Adrenal gland (tissue), 12 donors: ENCODE data around the gene FABP1. TPM values are rescaled to one million over a fixed set of nuclear protein-coding genes. Genes with fewer than 3 reads are reported as not detected.

Experiments
- DNase-seq, 7 donors: peaks; one replicate each; pipeline ENCODE4 v3.0.0-alpha.2; 2019 to 2020
- H3K27ac ChIP-seq, 5 donors: fragments of 200-600 bp; sonication (generic) in 4 of 5; 1 replicate in 3 of 5; 2 replicates in 2 of 5; pipeline versions ENCODE4 v1.5.1 to v1.8.0; 2016 to 2020; ENCODE audit warnings: mild to moderate bottlenecking in 1 of 5
- H3K27me3 ChIP-seq: fragments of 200-600 bp; 2 replicates; pipeline ENCODE4 v1.8.0; 2021
- H3K36me3 ChIP-seq, 2 donors: fragments of 200-600 bp; replicated peaks in 1 of 2; 1 replicate in 1 of 2; 2 replicates in 1 of 2; pipeline versions ENCODE4 v1.5.1 to v1.8.0; 2018 to 2022
- H3K4me1 ChIP-seq, 2 donors: fragments of 200-600 bp; replicated peaks in 1 of 2; 1 replicate in 1 of 2; 2 replicates in 1 of 2; pipeline versions ENCODE4 v1.5.1 to v1.8.0; 2018 to 2021
- H3K4me3 ChIP-seq, 4 donors: fragments of 200-600 bp; sonication (generic) in 3 of 4; one replicate each; pipeline ENCODE4 v1.5.1; 2016 to 2018
- H3K9me3 ChIP-seq, 3 donors: fragments of 200-600 bp; sonication (generic) in 1 of 3; replicated peaks in 1 of 3; 1 replicate in 2 of 3; 2 replicates in 1 of 3; pipeline versions ENCODE4 v1.5.1 to v1.8.0; 2016 to 2021
- POLR2A ChIP-seq, 2 donors: fragments of 450-650 bp; IDR thresholded peaks; one replicate each; pipeline ENCODE4 v1.6.1; 2017; ENCODE audit warnings: antibody characterized with exemption in 2 of 2, mild to moderate bottlenecking in 2 of 2, moderate library complexity in 1 of 2
- WGBS, 4 donors: extraction: QIAGEN DNeasy Blood & Tissue Kit in 2 of 4; methylation state at CpG; one replicate each; pipeline versions ENCODE4 v1.1.5 to v1.1.7; 2013 to 2017; 5-methylcytosine and 5-hydroxymethylcytosine counted together
- intact Hi-C, 2 donors: fragments of 100-400 bp; cut with DNase I; formaldehyde crosslinking; loops; one replicate each; pipeline versions ENCODE4 v1.14.1 to v1.15.0; 2022 to 2023
- polyA plus RNA-seq, 3 donors: library from polyadenylated mRNA; stranded (reverse); fragments of 200-250 nt in 2 of 3; fragments of 350-450 nt in 1 of 3; fragmentation: Illumina TruSeq in 1 of 3; extraction: RNeasy Lipid Tissue Mini Kit (QIAGEN cat#74804) in 1 of 3; gene quantifications; one replicate each; pipeline ENCODE4 v1.2.3, GENCODE V29; 2013 to 2014
- total RNA-seq, 9 donors: library from RNA; depleted of rRNA in 4 of 9; stranded (reverse); fragments of >200 nt in 4 of 9; fragments of 120-200 nt in 1 of 9; fragmentation: NEBNext Ultra II Directional in 1 of 9; extraction: Animal tissue kit (Norgen Biotek cat#: 25700) in 1 of 9; gene quantifications; one replicate each; pipeline versions ENCODE4 v1.1.0 to v1.2.4, GENCODE V29; 2013 to 2023
- TF ChIP-seq, protein P1 (sequence below), 6 experiments: fragments of 450-650 bp in 4 of 6; fragments of 200-600 bp in 2 of 6; sonication (generic) in 1 of 6; IDR thresholded peaks; 1 replicate in 5 of 6; 2 replicates in 1 of 6; pipeline versions ENCODE4 v1.5.1 to v1.8.0; 2016 to 2021; ENCODE audit warnings: antibody characterized with exemption in 6 of 6, mild to moderate bottlenecking in 2 of 6, moderate library complexity in 1 of 6
- donor health status: healthy with polysubstance abuse.
- donor health status: Bipolar disorder and iron deficiency.
- donor health status: DM: yes; HTN: yes; CAD: no.
- donor health status: DM: no; HTN: no; CAD: no.
- donor health status: DM: no; HTN: no; CAD: no.
- donor health status: DM: yes; HTN: yes; CAD: no.

Gene FABP1
- total and polyA plus RNA-seq, 12 donors, result 0.43 to 4.9 (median 1.0) TPM; not detected in 7

- Histone ChIP-seq H3K36me3 (no peaks in the 10 kb centered on the region), H3K27me3 (no peaks in the 10 kb centered on the region), H3K4me1 (no peaks in the 10 kb centered on the region), H3K9me3 (peaks cover 0 to 11% (median 8%) of the 10 kb centered on the region in 3 donors), H3K4me3 (no peak overlapping the region), H3K27ac (no peak overlapping the region)
- intact Hi-C loops, result no loop called here
- TF ChIP-seq POLR2A (IDR thresholded peaks at IDR 0.05), result no peak
- TF ChIP-seq, protein P1, sequence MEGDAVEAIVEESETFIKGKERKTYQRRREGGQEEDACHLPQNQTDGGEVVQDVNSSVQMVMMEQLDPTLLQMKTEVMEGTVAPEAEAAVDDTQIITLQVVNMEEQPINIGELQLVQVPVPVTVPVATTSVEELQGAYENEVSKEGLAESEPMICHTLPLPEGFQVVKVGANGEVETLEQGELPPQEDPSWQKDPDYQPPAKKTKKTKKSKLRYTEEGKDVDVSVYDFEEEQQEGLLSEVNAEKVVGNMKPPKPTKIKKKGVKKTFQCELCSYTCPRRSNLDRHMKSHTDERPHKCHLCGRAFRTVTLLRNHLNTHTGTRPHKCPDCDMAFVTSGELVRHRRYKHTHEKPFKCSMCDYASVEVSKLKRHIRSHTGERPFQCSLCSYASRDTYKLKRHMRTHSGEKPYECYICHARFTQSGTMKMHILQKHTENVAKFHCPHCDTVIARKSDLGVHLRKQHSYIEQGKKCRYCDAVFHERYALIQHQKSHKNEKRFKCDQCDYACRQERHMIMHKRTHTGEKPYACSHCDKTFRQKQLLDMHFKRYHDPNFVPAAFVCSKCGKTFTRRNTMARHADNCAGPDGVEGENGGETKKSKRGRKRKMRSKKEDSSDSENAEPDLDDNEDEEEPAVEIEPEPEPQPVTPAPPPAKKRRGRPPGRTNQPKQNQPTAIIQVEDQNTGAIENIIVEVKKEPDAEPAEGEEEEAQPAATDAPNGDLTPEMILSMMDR (IDR thresholded peaks at IDR 0.05), result no peak
- DNase-seq, result no peak
- WGBS, 4 donors, result 70 to 82% (median 81%) methylated on average over 10 of the region's 10 CpGs
Measured at GRCh38 chr2:88144914-88145497, 17.1 kb upstream of the FABP1 start.

DNA sequence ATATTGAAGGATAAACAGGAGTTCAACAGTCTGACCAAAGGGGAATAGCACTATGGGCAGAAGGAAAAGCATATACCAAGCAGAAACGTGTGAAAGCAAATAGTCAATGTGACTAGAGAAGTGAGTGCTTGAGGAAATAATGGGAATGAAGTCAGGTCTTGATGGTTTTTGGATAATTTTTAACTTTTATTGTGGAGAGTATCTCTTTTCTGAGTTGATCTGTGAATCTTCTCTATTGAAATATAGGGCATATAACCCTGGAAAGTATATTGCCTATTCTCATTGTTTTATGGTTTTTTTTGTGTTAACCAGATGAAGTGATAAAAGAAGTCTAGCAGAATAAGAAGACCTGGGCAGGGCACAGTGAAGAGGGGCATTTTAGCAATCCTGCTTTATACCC is 16.4 kb upstream of the FABP1 start:
- Histone ChIP-seq H3K9me3 (peaks cover 0 to 8% (median 8%) of the 10 kb centered on the region in 3 donors), H3K4me3 (no peak overlapping the region), H3K27ac (no peak overlapping the region), H3K36me3 (no peaks in the 10 kb centered on the region), H3K4me1 (no peaks in the 10 kb centered on the region), H3K27me3 (no peaks in the 10 kb centered on the region)
- TF ChIP-seq, protein P1 (IDR thresholded peaks at IDR 0.05), result no peak
- no peak for TF ChIP-seq POLR2A (IDR thresholded peaks at IDR 0.05)
- intact Hi-C loops, result no loop called here
- no peak for DNase-seq
- 49 to 78% (median 75%) methylated on average over 1 of the region's 1 CpG for WGBS, 4 donors

- Histone ChIP-seq H3K9me3 (no peaks in the 10 kb centered on the region), H3K27ac (no peak overlapping the region), H3K4me1 (no peaks in the 10 kb centered on the region), H3K27me3 (no peaks in the 10 kb centered on the region), H3K36me3 (no peaks in the 10 kb centered on the region), H3K4me3 (no peak overlapping the region)
- intact Hi-C loops, result no loop called here
- no peak for DNase-seq
- TF ChIP-seq, protein P1 (IDR thresholded peaks at IDR 0.05), result no peak
- TF ChIP-seq POLR2A (IDR thresholded peaks at IDR 0.05), result no peak
- 89 to 98% (median 92%) methylated on average over 2 of the region's 2 CpGs for WGBS, 4 donors
Measured at GRCh38 chr2:88141952-88142351, 14.1 kb upstream of the FABP1 start.

DNA sequence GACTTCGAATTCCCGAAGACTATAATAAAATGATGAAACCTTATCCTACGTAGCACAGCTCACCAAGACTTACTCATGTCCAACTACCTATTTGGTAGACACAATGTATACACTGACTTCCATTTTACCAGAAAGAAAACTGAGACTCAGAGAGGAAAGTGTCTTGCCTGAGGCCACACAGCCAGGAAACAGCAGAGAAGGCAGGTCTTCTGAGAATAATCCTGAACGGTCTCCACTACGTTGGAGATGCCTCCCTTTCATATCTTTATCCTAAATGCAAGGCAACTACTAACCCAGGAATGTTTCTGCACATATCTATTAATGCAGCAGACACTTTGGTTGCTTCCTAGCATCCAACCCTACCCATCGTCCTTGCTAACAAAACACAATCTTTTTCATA is 11.9 kb upstream of the FABP1 start:
- intact Hi-C loops, result no loop called here
- Histone ChIP-seq H3K4me1 (no peaks in the 10 kb centered on the region), H3K27ac (no peak overlapping the region), H3K4me3 (no peak overlapping the region), H3K9me3 (no peaks in the 10 kb centered on the region), H3K36me3 (no peaks in the 10 kb centered on the region), H3K27me3 (no peaks in the 10 kb centered on the region)
- 70 to 78% (median 76%) methylated on average over 6 of the region's 6 CpGs for WGBS, 4 donors
- TF ChIP-seq, protein P1 (IDR thresholded peaks at IDR 0.05), result no peak
- TF ChIP-seq POLR2A (IDR thresholded peaks at IDR 0.05), result no peak
- DNase-seq, result no peak
